HCT116 (cell line): ENCODE results near the gene MALL. TPM values are rescaled to one million over a fixed set of nuclear protein-coding genes. Genes with fewer than 3 reads are reported as not detected.

ENCODE experiments used
- ATAC-seq: fragments of 200-7000 bp; cut with Tn5 transposase; 2 replicates; pipeline ENCODE4 v1.9.1; 2020; ENCODE audit warnings: mild to moderate bottlenecking, moderate library complexity
- BruUV-seq: library from RNA; stranded (reverse); fragments of 400-500 nt; replicated peaks from 2 replicates; lab custom pipeline; 2021; lab: Mats Ljungman, UMichigan
- CTCF ChIA-PET: fragments of 300-600 bp; sonication (Branson Sonifier 250); formaldehyde crosslinking; loops from one replicate; lab custom pipeline; 2021; ENCODE audit warnings: antibody characterized with exemption; lab: Charles Lee
- POLR2A ChIA-PET: fragments of 300-600, 350-600 bp; sonication (Branson Sonifier 250); formaldehyde crosslinking; loops from one replicate; lab custom pipeline; 2021; ENCODE audit warnings: antibody characterized with exemption; lab: Charles Lee
- RAD21 ChIA-PET, 2 experiments: fragments of 300-600 bp; sonication (Branson Sonifier 250); formaldehyde crosslinking; loops; one replicate each; lab custom pipeline; 2023; ENCODE audit warnings: low total read pairs in 2 of 2; ENCODE audit not compliant: uncharacterized antibody in 2 of 2, unreplicated experiment in 2 of 2, low non-redundant PET in 1 of 2; lab: Charles Lee
- DNase-seq: peaks from one replicate; pipeline ENCODE4 v3.0.0-alpha.2; 2010; ENCODE audit warnings: low read depth, low spot score
- H2AFZ ChIP-seq: fragments of 200-600 bp; shearing (Covaris generic), sonication (generic); 2 replicates; pipeline ENCODE4 v1.6.1; 2017; ENCODE audit warnings: low read depth, mixed run types, mixed read lengths, antibody characterized with exemption, low read length; ENCODE audit not compliant: poor library complexity, severe bottlenecking
- H3K27ac ChIP-seq: 2 replicates; pipeline ENCODE4 v1.5.1; 2012; ENCODE audit warnings: low read depth, low read length
- H3K27me3 ChIP-seq: fragments of 200-600 bp; sonication (generic); 2 replicates; pipeline ENCODE4 v1.6.1; 2016; ENCODE audit warnings: mixed run types, low read length, mixed read lengths; ENCODE audit not compliant: insufficient read depth
- H3K36me3 ChIP-seq, 2 experiments: fragments of 200-500 bp in 1 of 2; fragments of 200-600 bp in 1 of 2; sonication (Bioruptor generic) in 1 of 2; sonication (generic) in 1 of 2; 2 replicates each; pipeline versions ENCODE4 v1.5.1 to v1.6.1; 2014 to 2016; ENCODE audit warnings: low read length in 2 of 2, inconsistent platforms in 1 of 2, mixed read lengths in 1 of 2, mixed run types in 1 of 2; ENCODE audit not compliant: insufficient read depth in 2 of 2, control insufficient read depth in 1 of 2
- H3K4me1 ChIP-seq, 2 experiments: fragments of 200-600 bp in 1 of 2; sonication (generic) in 1 of 2; 2 replicates each; pipeline versions ENCODE4 v1.5.1 to v1.6.1; 2012 to 2017; ENCODE audit warnings: low read length in 2 of 2, inconsistent platforms in 1 of 2, mild to moderate bottlenecking in 1 of 2, mixed read lengths in 1 of 2, mixed run types in 1 of 2, moderate library complexity in 1 of 2; ENCODE audit not compliant: insufficient read depth in 2 of 2, control insufficient read depth in 1 of 2
- H3K4me2 ChIP-seq: fragments of 200-600 bp; sonication (generic); 2 replicates; pipeline ENCODE4 v1.6.1; 2017; ENCODE audit warnings: mixed run types, low read length, mixed read lengths
- H3K4me3 ChIP-seq, 2 experiments: fragments of 200-600 bp in 1 of 2; sonication (generic) in 1 of 2; replicated peaks in 1 of 2; 2 replicates each; pipeline ENCODE4 v1.5.1; 2011 to 2016; ENCODE audit warnings: low read length in 2 of 2, control low read depth in 1 of 2, low read depth in 1 of 2, mild to moderate bottlenecking in 1 of 2, mixed read lengths in 1 of 2, mixed run types in 1 of 2
- H3K79me2 ChIP-seq: fragments of 200-600 bp; sonication (generic); 2 replicates; pipeline ENCODE4 v1.6.1; 2017; ENCODE audit warnings: mild to moderate bottlenecking, mixed run types, low read length, moderate library complexity, mixed read lengths; ENCODE audit not compliant: insufficient read depth
- H3K9ac ChIP-seq: fragments of 200-600 bp; sonication (generic); 2 replicates; pipeline ENCODE4 v1.6.1; 2016; ENCODE audit warnings: low read length, mixed read lengths
- H3K9me2 ChIP-seq: fragments of 200-600 bp; sonication (generic), shearing (Covaris generic); 2 replicates; pipeline ENCODE4 v1.6.1; 2017; ENCODE audit warnings: mixed run types, mild to moderate bottlenecking, moderate library complexity; ENCODE audit not compliant: insufficient read depth
- H3K9me3 ChIP-seq, 2 experiments: fragments of 200-500 bp in 1 of 2; fragments of 200-600 bp in 1 of 2; sonication (Bioruptor generic) in 1 of 2; sonication (generic) in 1 of 2; 2 replicates each; pipeline ENCODE4 v1.6.1; 2014 to 2017; ENCODE audit warnings: low read length in 2 of 2, mixed read lengths in 2 of 2, inconsistent platforms in 1 of 2, low read depth in 1 of 2, mild to moderate bottlenecking in 1 of 2, mixed run types in 1 of 2, moderate library complexity in 1 of 2; ENCODE audit not compliant: control insufficient read depth in 1 of 2, insufficient read depth in 1 of 2
- H4K20me1 ChIP-seq: fragments of 200-600 bp; sonication (generic), shearing (Covaris generic); 2 replicates; pipeline ENCODE4 v1.6.1; 2017; ENCODE audit warnings: mixed run types, mild to moderate bottlenecking, moderate library complexity; ENCODE audit not compliant: insufficient read depth
- CBX3 ChIP-seq: IDR thresholded peaks from 2 replicates; pipeline ENCODE4 v1.6.1; 2012; ENCODE audit warnings: low read depth
- CEBPB ChIP-seq: IDR thresholded peaks from 2 replicates; pipeline ENCODE4 v1.6.1; 2012; ENCODE audit warnings: low read depth
- EGR1 ChIP-seq: IDR thresholded peaks from 2 replicates; pipeline ENCODE4 v1.6.1; 2012; ENCODE audit warnings: low read depth
- ELF1 ChIP-seq: IDR thresholded peaks from 2 replicates; pipeline ENCODE4 v1.6.1; 2012; ENCODE audit warnings: low read depth, borderline replicate concordance
- EZH2 ChIP-seq: fragments of 200-600 bp; sonication (generic); IDR thresholded peaks from 2 replicates; pipeline ENCODE4 v1.6.1; 2017; ENCODE audit warnings: antibody characterized with exemption, mixed run types
- FOSL1 ChIP-seq: IDR thresholded peaks from 2 replicates; pipeline ENCODE4 v1.6.1; 2012; ENCODE audit warnings: low read depth
- JUND ChIP-seq: IDR thresholded peaks from 2 replicates; pipeline ENCODE4 v1.6.1; 2012
- MAX ChIP-seq: IDR thresholded peaks from 2 replicates; pipeline ENCODE4 v1.6.1; 2012
- POLR2A ChIP-seq: IDR thresholded peaks from 2 replicates; pipeline ENCODE4 v1.7.0; 2011; ENCODE audit warnings: borderline replicate concordance; ENCODE audit not compliant: insufficient read depth, insufficient read length; ENCODE audit errors: extremely low read depth
- POLR2AphosphoS5 ChIP-seq: IDR thresholded peaks from 2 replicates; pipeline ENCODE4 v1.6.1; 2011; ENCODE audit warnings: mild to moderate bottlenecking, low read depth, low read length, moderate library complexity
- SIN3A ChIP-seq: IDR thresholded peaks from 2 replicates; pipeline ENCODE4 v1.6.1; 2012; ENCODE audit warnings: low read depth
- SRF ChIP-seq: IDR thresholded peaks from 2 replicates; pipeline ENCODE4 v1.6.1; 2012; ENCODE audit warnings: low read depth
- TCF7L2 ChIP-seq: IDR thresholded peaks from 2 replicates; pipeline ENCODE4 v1.7.0; 2011; ENCODE audit warnings: borderline replicate concordance, inconsistent platforms; ENCODE audit not compliant: insufficient read depth, insufficient read length; ENCODE audit errors: extremely low read depth
- YY1 ChIP-seq: IDR thresholded peaks from 2 replicates; pipeline ENCODE4 v1.6.1; 2011; ENCODE audit warnings: low read length, low read depth, moderate library complexity, mild to moderate bottlenecking; ENCODE audit not compliant: insufficient replicate concordance; ENCODE audit errors: extremely low read depth
- ZBTB33 ChIP-seq: IDR thresholded peaks from 2 replicates; pipeline ENCODE4 v1.6.1; 2011; ENCODE audit warnings: mild to moderate bottlenecking, low read length, moderate library complexity; ENCODE audit not compliant: insufficient replicate concordance; ENCODE audit errors: extremely low read depth
- ZFX ChIP-seq: fragments of 450-650 bp; IDR thresholded peaks from 2 replicates; pipeline ENCODE4 v1.6.1; 2017
- intact Hi-C: fragments of 100-400 bp; cut with micrococcal nuclease; formaldehyde crosslinking; loops from 2 replicates; pipeline ENCODE4 v1.10.0; 2022
- total RNA-seq: library from RNA; stranded (reverse); gene quantifications from one replicate; pipeline ENCODE4 v1.2.1, GENCODE V29; 2021; ENCODE audit not compliant: unreplicated experiment

The MALL gene
- total RNA-seq, 1 experiment from 2014 or later = 223 TPM

DNA sequence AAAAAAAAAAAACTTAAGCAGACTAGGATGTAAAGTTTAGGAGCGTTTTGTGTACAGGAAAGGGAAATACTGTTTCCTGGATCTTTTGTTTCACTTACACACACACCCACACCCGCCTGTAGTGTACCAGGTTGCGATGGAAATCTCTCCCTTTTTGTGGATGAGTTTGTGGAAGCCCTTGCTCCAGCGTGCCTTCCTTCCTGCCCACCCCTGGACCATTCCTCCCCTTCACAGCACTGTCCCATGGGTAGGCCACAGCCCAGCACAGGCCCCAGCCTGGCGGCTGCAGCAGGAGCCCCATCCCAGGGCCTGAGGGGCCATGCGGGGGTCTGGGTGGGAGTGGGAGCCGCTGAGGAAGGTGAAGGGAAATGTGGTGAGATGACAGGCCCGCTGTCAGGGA, 15.1 kb downstream of the MALL start:
- peaks cover 80 to 100% of the 10 kb centered on the region in 2 experiments for H3K4me1 ChIP-seq
- no peaks in the 10 kb centered on the region for H3K9me2 ChIP-seq
- ATAC-seq (peak; percentile 1; the same call in 1 of the 2 replicates), DNase-seq (no peak)
- no peaks in the 10 kb centered on the region for H3K27me3 ChIP-seq
- no TSS peak for BruUV-seq
- no peaks in the 10 kb centered on the region for H4K20me1 ChIP-seq
- intact Hi-C loops = no loop called here
- ChIA-PET CTCF (no interaction called here), POLR2A (no interaction called here)
- H3K4me2 ChIP-seq = peak overlapping the region; percentile 65
- H3K4me3 ChIP-seq = no peak overlapping the region
- H2AFZ ChIP-seq = no peak overlapping the region
- H3K9ac ChIP-seq = peak overlapping the region; percentile 78
- H3K9me3 ChIP-seq = no peaks in the 10 kb centered on the region
- peak overlapping the region; percentile 100 for H3K27ac ChIP-seq
- peaks cover 0 to 41% of the 10 kb centered on the region in 2 experiments; a peak in 2 of 4 replicates for H3K36me3 ChIP-seq
- TF ChIP-seq MAX (no peak), EZH2 (no peak), TCF7L2 (no peak), SIN3A (no peak), POLR2A (no peak), YY1 (no peak), SRF (no peak), JUND (no peak)
- TF ChIP-seq, all 23 proteins: peak for 0
- RAD21 ChIA-PET = no interaction called here
- peaks cover 99% of the 10 kb centered on the region for H3K79me2 ChIP-seq

- no peaks in the 10 kb centered on the region for H3K9me3 ChIP-seq
- H3K9ac ChIP-seq = peak overlapping the region; percentile 78
- intact Hi-C loops = no loop called here
- no peaks in the 10 kb centered on the region for H3K9me2 ChIP-seq
- DNase-seq (no peak), ATAC-seq (no peak)
- H3K4me1 ChIP-seq = peaks cover 71 to 96% of the 10 kb centered on the region in 2 experiments
- peak overlapping the region; percentile 65 for H3K4me2 ChIP-seq
- POLR2A ChIA-PET = no interaction called here
- H3K79me2 ChIP-seq = peaks cover 96% of the 10 kb centered on the region
- peak overlapping the region; percentile 100 for H3K27ac ChIP-seq
- no peaks in the 10 kb centered on the region for H3K27me3 ChIP-seq
- H4K20me1 ChIP-seq = no peaks in the 10 kb centered on the region
- H3K4me3 ChIP-seq = no peak overlapping the region
- CTCF ChIA-PET = no interaction called here
- BruUV-seq = no TSS peak
- H3K36me3 ChIP-seq = peaks cover 0 to 33% of the 10 kb centered on the region in 2 experiments; a peak in 2 of 4 replicates
- H2AFZ ChIP-seq = no peak overlapping the region
- RAD21 ChIA-PET = no interaction called here
- TF ChIP-seq POLR2AphosphoS5 = no peak
- TF ChIP-seq YY1 = no peak
- no peak for TF ChIP-seq FOSL1
- no peak for TF ChIP-seq EZH2
- no peak for TF ChIP-seq ZBTB33
- TF ChIP-seq CEBPB = no peak
- no peak for TF ChIP-seq EGR1
- no peak for TF ChIP-seq ELF1
- TF ChIP-seq CBX3 = no peak
- no peak for TF ChIP-seq ZFX
- no peak for TF ChIP-seq POLR2A
- TF ChIP-seq MAX = no peak
Observed at GRCh38 chr2:110099471-110100225, 16.0 kb downstream of the MALL start.
